ENCODE results near the gene KRTAP12-1. TPM values are rescaled to one million over a fixed set of nuclear protein-coding genes. Genes with fewer than 3 reads are reported as not detected.

Gene KRTAP12-1
- polyA plus RNA-seq, 1 experiment: not detected

DNA sequence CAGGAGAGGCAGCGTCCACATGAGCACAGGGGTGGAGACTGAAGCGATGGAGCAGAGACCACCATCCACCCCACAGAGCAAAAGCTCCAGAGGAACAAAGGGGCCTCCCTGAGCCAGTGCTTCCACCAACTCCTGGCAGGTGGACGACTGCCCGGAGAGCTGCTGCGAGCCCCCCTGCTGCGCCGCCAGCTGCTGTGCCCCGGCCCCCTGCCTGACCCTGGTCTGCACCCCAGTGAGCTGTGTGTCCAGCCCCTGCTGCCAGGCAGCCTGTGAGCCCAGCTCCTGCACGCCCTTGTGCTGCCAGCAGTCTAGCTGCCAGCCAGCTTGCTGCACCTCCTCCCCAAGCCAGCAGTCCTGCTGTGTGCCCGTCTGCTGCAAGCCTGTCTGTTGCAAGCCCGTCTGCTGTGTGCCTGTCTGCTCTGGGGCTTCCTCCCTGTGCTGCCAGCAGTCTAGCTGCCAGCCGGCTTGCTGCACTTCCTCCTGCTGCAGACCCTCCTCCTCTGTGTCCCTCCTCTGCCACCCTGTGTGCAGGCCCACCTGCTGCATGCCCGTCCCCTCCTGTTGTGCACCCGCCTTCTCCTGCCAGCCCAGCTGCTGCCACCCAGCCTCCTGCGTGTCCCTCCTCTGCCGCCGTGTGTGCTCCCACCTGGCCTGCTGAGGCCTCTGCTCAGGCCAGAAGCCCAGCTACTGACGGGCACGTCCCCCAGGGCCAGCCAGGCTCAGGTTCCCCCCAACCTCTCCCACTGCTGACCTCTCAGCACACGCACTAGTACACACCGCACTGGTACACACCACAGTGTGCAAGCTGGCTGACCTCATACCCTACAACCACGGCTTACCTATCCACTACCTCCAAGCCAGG lies 20.4 kb upstream of the KRTAP12-1 start:
- Histone ChIP-seq H3K27ac (ENCODE audit: low read depth, low read length) (no peak overlapping the region), H3K27me3 (ENCODE audit: control insufficient read depth, insufficient read depth, low read length) (peaks cover 52% of the 10 kb centered on the region), H3K4me3 (ENCODE audit: low read depth, low read length) (no peak overlapping the region), H3K9me3 (ENCODE audit: control insufficient read depth, insufficient read depth, low read length) (no peaks in the 10 kb centered on the region; the same call in 1 of the 2 replicates)
- no peak for DNase-seq (ENCODE audit: low read depth, low spot score)
- CTCF ChIA-PET: no interaction called here
- TF ChIP-seq, protein P1, sequence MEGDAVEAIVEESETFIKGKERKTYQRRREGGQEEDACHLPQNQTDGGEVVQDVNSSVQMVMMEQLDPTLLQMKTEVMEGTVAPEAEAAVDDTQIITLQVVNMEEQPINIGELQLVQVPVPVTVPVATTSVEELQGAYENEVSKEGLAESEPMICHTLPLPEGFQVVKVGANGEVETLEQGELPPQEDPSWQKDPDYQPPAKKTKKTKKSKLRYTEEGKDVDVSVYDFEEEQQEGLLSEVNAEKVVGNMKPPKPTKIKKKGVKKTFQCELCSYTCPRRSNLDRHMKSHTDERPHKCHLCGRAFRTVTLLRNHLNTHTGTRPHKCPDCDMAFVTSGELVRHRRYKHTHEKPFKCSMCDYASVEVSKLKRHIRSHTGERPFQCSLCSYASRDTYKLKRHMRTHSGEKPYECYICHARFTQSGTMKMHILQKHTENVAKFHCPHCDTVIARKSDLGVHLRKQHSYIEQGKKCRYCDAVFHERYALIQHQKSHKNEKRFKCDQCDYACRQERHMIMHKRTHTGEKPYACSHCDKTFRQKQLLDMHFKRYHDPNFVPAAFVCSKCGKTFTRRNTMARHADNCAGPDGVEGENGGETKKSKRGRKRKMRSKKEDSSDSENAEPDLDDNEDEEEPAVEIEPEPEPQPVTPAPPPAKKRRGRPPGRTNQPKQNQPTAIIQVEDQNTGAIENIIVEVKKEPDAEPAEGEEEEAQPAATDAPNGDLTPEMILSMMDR (IDR thresholded peaks at IDR 0.05; ENCODE audit: low read depth, low read length): no peak
- POLR2A ChIA-PET: no interaction called here

DNA sequence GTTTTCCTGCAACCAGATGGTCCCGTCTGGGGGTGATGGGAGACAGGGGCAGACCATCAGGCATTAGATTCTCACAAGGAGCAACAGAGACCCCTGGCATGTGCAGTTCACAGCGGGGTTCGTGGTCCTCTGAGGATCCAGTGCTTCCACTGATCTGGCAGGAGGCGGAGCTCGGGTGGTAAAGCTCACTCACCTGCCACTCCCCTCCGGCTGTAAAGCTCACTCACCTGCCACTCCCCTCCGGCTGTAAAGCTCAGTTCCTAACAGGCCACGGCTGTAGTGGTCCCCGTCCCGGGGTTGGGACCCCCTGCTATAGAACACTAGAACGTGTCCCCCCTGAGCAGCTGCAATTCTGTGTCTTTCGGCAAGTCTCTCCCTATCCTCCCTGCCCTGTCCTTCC lies 19.6 kb upstream of the KRTAP12-1 start:
- TF ChIP-seq, protein P1 (IDR thresholded peaks at IDR 0.05; ENCODE audit: low read depth, low read length): no peak
- Histone ChIP-seq H3K27me3 (ENCODE audit: control insufficient read depth, insufficient read depth, low read length) (peaks cover 51% of the 10 kb centered on the region), H3K9me3 (ENCODE audit: control insufficient read depth, insufficient read depth, low read length) (no peaks in the 10 kb centered on the region; the same call in 1 of the 2 replicates), H3K4me3 (ENCODE audit: low read depth, low read length) (no peak overlapping the region), H3K27ac (ENCODE audit: low read depth, low read length) (no peak overlapping the region)
- DNase-seq (ENCODE audit: low read depth, low spot score): no peak
- POLR2A ChIA-PET: no interaction called here
- CTCF ChIA-PET: no interaction called here

DNA sequence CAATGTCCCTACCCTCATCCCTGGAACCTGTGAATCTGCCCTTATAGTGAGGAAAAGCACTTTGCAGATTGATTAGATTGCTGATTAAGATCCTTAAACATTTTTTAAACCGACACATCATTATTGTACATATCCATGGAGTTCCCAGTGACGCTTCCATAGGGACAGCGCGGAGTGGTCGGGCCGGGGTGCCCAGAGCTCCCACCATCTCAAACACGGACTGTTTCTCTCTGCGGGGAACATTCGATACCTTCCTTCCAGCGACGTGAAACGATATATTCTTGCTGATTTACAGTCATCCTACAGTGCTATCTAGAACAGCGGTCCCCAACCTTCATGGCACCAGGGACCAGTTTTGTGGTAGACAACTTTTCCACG lies 19.0 kb upstream of the KRTAP12-1 start:
- no peak for DNase-seq (ENCODE audit: low read depth, low spot score)
- POLR2A ChIA-PET: no interaction called here
- CTCF ChIA-PET: no interaction called here
- TF ChIP-seq, protein P1 (IDR thresholded peaks at IDR 0.05; ENCODE audit: low read depth, low read length): no peak
- no peaks in the 10 kb centered on the region; the same call in 1 of the 2 replicates for H3K9me3 ChIP-seq (ENCODE audit: control insufficient read depth, insufficient read depth, low read length)
- no peak overlapping the region for H3K27ac ChIP-seq (ENCODE audit: low read depth, low read length)
- no peak overlapping the region for H3K4me3 ChIP-seq (ENCODE audit: low read depth, low read length)
- peaks cover 48% of the 10 kb centered on the region for H3K27me3 ChIP-seq (ENCODE audit: control insufficient read depth, insufficient read depth, low read length)

DNA sequence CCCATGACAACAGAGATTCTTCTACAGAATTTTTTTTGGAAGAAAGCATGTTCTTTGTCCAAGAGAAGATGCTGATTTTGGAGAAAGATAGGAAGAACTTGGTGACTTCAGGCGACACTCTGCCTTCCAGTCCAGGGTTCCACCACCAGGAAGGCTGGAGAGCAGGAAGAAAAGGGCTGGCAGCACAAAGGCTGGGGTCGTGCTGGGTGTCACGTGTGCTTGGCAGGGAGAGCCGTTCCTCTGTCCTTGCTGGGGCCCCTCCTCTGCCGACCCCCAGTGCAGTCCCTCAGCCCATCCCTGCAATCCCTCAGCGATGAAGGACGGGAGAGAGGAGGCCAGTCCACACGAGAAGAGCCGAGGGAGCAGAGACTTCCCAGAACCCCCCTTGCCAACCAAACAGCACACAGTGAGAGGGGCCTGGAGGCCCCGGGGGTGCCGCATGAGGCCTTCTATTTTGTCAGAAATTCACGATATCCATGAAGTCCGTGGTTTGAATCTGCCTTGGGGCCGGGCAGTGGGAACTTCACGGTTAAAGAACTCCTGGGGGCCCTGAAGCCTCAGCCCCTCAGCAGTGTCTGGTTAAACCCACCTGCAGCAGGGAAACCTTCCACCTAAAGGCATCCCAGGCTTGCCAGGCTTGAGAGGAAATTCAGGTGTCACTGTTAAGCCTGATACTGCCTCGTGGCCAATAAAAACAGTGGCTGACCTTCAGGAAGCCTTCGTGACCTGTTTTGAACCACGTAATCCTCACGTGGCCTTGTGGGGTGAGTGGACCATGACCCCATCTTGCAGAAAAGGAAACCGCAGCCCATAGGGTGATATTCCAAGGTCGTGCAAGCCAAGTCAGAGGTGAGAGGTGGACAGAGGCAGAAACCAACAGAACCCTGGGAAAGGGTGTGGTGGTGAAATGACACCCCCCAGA lies 18.4 kb upstream of the KRTAP12-1 start:
- Histone ChIP-seq H3K27me3 (ENCODE audit: control insufficient read depth, insufficient read depth, low read length) (peaks cover 46% of the 10 kb centered on the region), H3K4me3 (ENCODE audit: low read depth, low read length) (no peak overlapping the region), H3K27ac (ENCODE audit: low read depth, low read length) (no peak overlapping the region), H3K9me3 (ENCODE audit: control insufficient read depth, insufficient read depth, low read length) (no peaks in the 10 kb centered on the region; the same call in 1 of the 2 replicates)
- ChIA-PET POLR2A (no interaction called here), CTCF (no interaction called here)
- TF ChIP-seq, protein P1 (IDR thresholded peaks at IDR 0.05; ENCODE audit: low read depth, low read length): no peak
- DNase-seq (ENCODE audit: low read depth, low spot score): no peak
